GM23248 (cell line): ENCODE results near the gene RTN4.
"Not testable (repeated sequence)": the region's sequence is repeated elsewhere in the genome, so short reads cannot be mapped to it uniquely, and the experiment has no call there.

Source experiments
- EZH2 ChIP-seq: fragments of 200-600 bp; sonication (generic); IDR thresholded peaks from 2 replicates; pipeline ENCODE4 v1.6.1; 2018; ENCODE audit warnings: antibody characterized with exemption, mild to moderate bottlenecking; ENCODE audit not compliant: insufficient read depth, poor library complexity, severe bottlenecking
- EZH2phosphoT487 ChIP-seq: fragments of 200-600 bp; sonication (generic); IDR thresholded peaks from 2 replicates; pipeline ENCODE4 v1.6.1; 2018; ENCODE audit warnings: antibody characterized with exemption, moderate library complexity, mild to moderate bottlenecking, low read depth; ENCODE audit not compliant: insufficient read depth

DNA sequence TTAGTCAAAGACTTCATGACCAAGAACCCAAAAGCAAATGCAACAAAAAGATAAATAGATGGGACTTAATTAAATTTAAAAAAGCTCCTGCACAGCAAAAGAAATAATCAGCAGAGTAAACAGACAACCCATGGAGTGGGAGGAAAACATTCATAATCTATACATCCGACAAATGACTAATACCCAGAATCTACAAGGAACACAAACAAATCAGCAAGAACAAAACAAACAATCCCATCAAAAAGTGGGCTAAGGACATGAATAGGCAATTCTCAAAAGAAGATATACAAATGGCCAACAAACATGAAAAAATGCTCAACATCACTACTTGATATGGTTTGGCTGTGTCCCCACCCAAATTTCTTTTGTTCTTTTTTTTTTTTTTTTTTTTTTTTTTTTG lies 25.8 kb upstream of the RTN4 start:
- TF ChIP-seq EZH2, EZH2phosphoT487: not testable (repeated sequence)
